GM03348 (cell line): ENCODE data around the gene YEATS4.
A peak's percentile ranks its signal among the peaks of the same experiment; 100 is the strongest.

Source experiments
- DNase-seq: peaks from one replicate; pipeline ENCODE4 v3.0.0; 2012; ENCODE audit warnings: low spot score

The YEATS4 gene

DNA sequence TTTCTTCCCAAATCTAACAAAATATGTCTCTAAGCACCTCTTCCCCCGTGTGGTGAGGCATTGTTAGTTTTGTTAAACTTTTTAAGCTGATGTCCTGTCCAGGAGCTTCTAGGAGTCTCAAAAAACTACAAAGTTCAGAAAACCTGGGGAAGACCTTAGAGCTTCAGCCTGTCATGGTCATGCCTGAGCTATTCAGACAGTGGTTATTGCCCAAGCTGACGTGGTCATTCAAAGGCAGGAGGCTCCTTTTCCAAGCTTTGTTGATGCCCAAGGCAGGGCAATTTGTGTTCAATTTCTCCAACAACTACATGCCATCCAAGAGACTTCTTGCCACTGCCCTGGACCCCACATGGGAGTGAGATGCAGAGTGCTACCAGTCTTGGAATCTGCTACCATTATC, 17.1 kb upstream of the YEATS4 start:
- DNase-seq: no peak

DNA sequence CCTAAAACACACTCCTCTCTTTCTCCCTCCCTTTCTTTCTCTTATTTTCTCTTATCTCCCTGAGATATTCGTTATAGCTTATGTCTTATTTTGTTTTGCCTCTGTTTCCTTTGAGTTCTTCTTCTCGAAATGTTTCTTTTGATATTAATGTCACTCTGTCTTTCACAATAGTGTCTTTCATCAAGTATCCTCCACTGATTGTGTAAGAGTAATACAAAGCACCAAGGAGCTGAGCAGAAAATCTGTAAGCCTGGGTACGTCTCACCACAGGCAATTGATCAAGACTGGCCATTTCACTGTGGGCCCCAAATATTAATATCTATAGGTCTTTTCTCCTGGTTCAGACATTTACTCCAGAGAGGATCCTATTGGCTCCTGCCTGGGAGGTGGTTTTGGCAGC, 16.2 kb upstream of the YEATS4 start:
- DNase-seq: no peak

DNA sequence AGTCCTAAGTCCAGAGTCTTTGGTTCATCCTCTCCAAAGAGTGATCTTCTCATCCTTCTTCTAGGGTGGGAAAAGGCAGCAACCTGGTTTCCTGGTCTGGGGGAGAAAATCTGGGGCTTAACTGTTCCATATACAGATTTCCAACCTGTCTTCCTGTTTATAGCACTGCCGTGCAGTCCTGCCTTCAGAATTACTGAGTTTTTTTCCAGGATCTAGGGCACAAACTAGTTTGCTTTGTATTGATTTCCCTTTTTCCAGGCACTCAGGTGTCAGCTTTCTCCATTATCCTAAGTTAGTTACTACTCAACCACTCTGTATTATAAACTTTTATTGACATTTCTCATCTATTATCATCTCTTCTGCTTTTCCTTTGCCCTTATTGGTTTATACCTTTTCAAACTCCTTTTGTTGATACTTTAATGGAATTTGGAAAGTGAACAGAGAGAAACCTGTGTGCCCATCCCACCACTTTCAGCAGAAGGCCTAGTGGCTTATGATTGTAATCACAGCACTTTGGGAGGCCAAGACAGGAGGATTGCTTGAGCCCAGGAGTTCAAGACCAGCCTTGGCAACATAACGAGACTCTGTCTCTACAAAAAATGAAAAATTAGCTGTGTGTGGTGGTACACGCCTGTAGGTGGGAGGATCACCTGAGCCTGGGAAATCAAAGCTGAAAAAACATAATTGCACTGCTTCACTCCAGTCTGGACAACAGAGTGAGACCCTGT, 15.5 kb upstream of the YEATS4 start:
- no peak for DNase-seq

DNA sequence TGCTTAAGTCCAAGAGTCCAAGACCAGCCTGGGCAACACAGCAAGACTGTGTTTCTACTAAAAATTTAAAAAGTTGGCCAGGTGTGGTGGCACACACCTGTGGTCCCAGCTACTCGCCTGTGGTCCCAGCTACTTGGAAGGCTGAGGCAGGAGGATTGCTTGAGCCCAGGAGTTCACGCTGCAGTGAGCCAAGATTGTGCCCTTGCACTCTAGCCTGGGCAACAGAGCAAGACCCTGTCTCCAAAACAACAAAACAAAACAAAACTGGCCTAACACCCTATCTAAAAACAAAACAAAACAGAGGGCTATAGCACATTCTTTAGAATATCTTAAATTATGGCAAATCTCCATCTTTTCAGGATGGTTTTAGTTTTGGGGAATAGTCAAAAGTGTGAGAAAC, 14.5 kb upstream of the YEATS4 start:
- no peak for DNase-seq

DNA sequence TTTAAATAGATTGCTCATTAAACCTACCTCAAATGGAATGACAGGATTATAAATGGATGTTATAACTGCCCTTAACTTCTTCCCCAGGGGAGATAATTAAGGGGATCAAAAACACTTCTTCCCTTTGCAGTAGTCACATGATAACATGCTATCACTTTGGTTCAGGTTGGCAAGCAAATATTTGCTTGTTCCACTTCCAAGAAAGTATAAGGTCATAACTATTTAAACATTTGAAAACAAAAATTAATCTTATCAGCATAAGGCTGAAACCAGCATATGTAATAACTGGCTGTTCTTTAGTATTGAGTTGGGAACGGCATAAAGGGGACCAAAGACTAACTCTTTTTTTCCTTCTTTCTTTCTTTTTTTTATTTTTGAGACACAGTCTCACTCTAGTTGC, 13.8 kb upstream of the YEATS4 start:
- DNase-seq: no peak

DNA sequence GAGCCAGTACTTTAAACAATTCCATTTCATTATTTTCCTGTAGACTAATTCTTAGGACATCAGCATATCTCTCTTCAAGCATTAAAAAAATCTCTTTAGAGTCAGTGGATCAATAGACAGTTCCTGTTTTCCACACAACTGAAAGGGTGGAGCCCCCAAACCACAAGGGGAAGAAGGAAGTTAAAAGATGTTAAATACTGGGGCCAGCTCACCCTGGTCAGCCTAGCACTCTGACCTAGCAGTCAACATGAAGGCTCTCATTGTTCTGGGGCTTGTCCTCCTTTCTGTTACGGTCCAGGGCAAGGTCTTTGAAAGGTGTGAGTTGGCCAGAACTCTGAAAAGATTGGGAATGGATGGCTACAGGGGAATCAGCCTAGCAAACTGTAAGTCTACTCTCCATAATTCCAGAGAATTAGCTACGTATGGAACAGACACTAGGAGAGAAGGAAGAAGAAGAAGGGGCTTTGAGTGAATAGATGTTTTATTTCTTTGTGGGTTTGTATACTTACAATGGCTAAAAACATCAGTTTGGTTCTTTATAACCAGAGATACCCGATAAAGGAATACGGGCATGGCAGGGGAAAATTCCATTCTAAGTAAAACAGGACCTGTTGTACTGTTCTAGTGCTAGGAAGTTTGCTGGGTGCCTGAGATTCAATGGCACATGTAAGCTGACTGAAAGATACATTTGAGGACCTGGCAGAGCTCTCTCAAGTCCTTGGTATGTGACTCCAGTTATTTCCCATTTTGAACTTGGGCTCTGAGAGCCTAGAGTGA, 11.2 kb upstream of the YEATS4 start, which contains the start of gene LYZ:
LYZ (plus strand) TSS at position 220 of the 777 bp plus-strand sequence; CDS start at position 248, 28 bp downstream.
- DNase-seq: no peak

DNA sequence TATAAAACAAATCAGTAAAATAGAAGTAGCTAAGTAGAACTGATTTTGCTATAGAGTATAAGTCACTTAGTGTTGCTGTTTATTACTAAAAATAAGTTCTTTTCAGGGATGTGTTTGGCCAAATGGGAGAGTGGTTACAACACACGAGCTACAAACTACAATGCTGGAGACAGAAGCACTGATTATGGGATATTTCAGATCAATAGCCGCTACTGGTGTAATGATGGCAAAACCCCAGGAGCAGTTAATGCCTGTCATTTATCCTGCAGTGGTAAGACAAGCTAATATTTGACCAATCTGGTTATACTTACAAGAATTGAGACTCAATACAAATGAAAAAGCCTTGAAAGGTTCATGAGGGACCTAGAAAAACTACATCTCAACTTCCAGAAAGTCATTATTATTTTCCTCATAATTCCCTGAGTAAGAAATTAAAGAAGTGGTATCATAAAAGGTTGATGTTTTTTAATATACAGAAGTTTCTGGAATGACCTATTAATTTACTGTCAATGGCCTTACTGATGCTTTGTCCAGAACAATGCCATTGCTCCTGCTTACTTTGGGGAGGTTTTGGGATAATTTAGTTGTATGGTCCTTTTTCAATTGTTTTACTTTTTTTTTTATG, 9.4 kb upstream of the YEATS4 start:
- no peak for DNase-seq

DNA sequence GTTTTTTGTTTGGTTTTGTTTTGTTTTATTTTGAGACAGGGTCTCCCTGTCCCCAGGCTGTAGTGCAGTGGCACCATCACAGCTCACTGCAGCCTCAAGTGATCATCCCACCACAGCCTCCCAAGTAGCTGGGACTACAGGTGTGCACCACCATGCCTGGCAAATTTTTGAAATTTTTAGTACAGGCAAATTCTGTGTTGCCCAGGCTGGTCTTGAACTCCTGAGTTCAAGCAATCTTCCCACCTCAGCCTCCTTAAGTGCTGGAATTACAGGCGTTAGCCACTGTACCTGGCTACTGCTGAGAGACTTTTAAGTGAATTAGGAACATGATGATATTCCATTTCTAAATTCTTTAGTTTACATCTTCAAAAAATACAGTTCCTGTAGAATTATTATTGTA, 8.8 kb upstream of the YEATS4 start:
- DNase-seq: no peak

DNA sequence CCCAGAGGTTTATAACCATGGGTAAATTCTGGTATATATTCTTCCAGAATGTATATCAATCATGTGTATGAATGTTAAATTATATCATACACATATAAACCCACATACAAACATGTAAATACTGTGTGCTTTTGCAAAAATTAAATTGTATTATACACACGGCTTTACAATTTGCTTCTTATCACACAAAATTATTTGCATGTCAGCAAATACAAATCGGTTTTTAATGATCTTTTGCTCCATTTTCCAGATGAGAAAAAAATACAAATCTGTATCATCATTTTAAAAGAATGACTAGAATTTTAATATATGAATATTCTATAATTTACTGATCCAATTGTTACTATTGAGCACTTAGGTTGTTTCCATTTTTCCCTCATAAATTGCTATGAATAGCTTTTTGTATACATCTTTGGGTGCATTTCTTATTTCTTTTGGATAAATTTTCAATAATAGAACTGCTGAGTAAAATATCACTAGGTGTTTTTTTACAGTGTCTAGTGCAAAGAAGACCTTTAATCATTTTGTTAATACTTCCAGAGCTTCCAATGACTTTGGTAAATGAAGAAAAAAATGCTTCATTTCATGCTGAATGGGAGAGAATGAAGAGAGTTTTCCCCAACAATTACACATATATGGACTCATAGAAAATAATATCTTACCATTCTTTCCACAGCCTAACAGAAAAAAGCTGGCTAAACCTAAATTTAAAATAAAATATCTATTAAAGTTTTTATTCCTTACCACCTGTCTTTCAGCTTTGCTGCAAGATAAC, 7.9 kb upstream of the YEATS4 start:
- DNase-seq: no peak

DNA sequence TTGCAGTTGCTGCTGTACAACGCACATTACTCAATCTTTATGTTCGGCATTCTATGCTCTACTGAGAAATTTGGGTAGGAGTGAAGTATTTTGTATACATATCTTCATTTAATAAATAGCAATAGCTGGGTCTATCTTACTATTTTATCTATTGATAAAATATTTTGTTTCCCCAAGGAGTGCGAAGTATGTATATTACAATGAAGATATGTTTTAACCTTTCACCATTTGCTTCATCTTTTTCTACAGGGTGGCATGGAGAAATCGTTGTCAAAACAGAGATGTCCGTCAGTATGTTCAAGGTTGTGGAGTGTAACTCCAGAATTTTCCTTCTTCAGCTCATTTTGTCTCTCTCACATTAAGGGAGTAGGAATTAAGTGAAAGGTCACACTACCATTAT, 6.6 kb upstream of the YEATS4 start:
- DNase-seq: no peak

DNA sequence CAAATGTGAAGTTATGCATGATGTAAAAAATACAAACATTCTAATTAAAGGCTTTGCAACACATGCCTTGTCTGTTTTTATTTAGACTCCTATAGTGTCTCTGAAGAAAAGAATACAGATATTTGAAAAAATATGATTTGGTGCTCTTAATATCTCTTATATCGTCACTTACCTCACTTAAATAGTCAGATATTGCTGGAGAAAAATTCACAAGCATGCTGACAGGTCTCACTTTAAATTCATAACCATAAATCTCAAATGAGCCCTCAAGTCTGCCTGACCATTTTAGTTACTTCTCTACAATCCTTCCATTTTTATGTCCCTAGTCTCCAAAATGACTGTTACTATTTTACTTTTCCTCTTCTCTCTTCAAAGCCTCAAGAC, 5.4 kb upstream of the YEATS4 start:
- DNase-seq: no peak

DNA sequence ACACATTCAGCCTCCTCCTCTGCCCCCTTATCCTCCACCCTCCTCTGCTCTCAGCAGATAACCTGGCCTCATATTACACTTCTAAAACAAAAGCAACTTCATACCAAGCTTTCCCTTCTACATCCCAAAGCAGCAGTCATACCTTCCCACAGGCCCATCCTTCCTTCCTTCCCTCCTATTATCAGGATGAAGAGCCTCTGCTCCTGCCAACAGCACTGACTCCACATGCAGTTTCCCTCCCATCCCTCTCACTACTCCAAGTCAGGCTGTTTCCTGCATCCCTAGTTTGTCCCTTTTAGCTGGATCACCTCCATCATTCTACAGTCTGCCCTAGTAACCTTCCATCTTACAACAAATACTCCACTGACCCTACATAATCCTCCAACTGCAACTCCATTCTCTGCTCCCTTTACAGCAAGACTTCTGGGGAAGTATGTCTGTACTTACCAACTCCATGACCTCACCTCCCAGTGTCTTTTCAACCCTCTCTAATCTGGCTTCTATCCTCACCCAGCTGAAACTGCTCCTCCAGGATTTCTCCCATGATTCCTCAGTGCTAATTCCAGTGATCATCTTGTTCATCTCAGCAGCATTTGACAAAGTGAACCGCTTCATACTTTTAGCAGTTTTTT, 4.9 kb upstream of the YEATS4 start:
- DNase-seq: no peak

DNA sequence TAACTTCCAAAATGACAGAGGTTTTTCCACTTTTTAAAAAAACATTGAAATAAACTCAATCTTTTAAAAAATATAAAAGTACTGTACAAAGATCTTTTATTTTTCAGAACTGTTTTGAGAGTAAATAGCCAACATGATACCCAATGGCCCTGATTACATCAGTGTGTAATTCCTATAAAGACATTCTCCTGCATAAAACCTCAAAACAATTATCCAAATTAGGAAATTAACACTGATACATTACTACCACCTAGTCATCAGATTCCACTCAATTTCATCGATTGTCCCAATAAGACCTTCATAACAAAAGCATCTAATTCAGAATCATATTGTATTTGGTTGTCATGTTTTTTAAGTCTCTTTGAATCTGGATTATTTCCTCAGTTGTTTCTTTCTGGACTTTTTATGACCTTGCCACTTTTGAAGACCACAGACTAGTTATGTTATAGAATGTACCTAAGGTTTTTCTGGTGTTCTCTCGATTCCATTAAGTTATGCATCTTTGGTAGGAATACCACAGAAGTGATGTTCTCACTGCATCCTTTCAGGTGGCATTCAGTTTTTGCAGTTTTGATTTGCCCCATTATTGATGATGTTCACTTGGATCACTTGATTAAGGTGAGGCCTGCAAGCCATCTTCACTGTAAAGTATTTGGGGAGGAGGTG, 4.0 kb upstream of the YEATS4 start:
- DNase-seq: no peak

DNA sequence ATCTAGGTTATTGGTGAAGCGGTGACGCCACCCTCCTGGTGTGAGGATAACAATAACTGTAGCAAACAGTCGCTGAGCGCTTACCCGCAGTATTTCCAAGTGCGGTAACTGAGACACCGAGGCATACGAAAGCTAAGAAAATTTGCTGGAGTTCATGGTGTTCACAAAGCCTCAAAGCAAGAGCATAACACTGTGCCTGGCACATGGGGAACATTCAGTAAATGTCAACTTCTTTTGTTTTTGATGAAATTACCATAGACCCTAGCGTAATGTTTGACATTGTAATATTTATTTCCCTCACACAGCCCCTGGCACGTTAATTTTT, 767 bp downstream of the YEATS4 start:
- DNase-seq: no peak

DNA sequence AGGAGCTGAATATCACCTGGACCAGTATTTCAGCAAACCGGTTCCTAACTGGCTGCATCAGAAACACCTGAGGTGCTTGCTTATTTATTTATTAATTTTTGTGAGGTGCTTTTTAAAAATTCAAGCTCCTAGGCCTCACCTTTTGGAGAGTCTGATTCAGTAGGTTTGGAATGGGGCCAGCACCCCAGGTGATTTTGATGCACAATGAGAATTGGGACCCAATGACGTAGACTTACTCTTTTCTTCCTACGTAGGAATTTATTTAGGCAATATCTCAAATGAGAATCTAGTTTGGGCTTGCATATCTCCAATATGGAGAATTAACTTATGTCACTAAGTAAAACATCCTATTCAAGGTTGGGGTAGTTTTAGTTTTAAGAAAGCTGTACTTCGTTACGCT, 7.3 kb downstream of the YEATS4 start:
- no peak for DNase-seq

DNA sequence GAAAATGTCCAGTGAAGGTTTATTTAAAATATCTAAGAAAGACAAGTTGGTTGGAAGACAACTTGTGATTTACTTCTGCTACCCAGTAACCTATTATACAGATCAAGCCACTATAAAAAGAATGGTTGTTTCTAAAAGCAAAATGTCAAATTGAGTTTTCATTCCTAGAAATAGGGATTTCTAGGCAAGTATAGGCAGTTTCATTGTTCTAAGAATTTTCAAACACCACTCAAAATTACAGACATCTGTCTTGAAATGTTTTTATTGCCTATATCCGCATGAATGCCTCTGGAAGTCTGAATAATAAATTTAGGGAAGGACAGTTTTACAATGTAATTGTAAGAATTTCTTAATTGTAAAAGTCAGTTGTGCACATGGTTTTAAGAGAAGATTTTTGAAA, 8.6 kb downstream of the YEATS4 start:
- no peak for DNase-seq

DNA sequence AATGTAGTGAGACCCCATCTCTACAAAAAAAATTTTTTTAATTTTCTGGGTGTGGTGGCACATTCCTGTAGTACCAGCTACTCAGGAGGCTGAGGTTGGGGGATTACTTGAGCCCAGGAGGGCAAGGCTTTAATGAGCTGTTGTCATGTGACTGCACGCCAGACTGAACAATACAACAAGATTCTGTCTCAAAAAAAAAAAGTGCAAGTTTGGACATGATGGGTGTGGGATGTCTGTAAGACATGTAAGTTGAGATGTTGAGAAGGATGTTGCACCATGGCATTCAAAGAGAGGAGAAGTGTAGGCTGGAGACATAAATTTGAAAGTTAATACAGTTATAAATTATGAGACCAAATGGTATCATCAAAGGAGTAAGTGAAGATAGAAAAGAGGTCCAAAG, 23.5 kb downstream of the YEATS4 start:
- DNase-seq: no peak

DNA sequence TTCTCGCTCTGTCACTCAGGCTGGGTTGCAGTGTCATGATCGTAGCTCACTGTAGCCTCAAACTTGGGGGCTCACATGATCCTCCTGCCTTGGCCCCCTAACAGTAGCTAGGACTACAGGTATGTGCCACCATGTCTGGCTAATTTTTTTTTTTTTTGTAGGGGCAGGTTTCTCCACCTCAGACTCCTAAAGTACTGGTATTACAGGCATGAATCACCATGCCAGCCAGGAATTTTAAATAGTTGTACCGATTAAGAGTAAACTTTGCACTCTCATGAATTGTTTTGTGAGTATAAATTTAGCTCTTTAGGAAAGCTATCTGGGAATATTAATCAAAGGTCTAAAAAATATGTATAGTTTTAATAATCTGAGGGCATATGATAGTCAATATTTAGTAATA, 25.5 kb downstream of the YEATS4 start:
- DNase-seq: no peak

DNA sequence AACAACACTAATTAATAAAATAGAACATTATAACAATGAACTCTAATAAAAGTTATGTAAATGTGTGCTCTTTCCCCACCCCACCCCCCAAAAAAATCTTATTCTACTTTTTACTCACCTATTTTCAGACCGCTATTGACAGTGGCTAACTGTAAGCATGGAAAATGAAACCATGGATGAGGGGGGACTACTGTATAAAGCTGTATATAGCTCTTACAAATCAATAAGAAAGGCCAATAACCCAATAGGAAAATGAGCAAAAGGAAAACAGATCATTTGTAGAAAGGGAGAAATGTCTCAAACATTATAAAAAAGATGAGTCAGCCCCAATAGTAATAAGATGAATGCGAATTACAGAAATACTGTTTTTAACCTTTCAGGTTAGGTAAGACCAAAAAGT, 27.4 kb downstream of the YEATS4 start:
- no peak for DNase-seq

DNA sequence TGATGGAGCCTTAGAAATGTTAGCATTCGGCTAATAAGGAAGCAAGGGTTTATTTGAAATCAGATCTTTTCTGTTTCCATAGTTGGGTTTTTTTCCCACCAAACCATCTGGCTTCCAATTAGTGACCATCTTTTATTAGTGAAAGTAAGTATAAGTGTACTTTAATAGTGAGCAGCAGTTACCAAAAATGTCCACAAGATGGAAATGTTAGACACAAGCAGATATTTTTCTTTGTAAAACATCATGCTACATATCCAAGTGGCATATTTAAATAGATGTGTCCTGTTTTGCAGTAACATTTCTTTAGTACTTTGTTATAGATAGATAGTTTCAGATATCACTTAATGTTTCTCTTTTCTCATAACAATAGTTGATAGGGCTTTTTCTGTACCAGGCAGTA, 28.8 kb downstream of the YEATS4 start:
- peak; percentile 65 for DNase-seq

DNA sequence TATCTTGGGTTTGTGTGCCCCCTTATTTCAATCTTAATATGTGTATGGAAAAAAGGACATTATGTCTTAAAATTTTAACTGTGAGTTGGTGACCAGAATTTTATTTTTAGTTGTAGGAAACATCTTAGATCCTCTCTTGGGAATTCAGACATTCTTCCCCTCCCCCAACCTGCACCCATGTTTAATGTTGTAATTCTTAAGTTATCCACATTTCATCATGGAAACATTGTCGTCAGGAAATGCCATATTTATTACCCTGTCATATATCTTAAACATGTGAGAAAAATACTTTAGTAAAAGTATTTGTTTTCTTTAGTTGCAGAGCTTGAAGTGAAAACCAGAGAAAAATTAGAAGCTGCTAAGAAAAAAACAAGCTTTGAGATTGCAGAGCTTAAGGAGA, 30.3 kb downstream of the YEATS4 start:
- DNase-seq: peak; percentile 16
